GM23248 (cell line): ENCODE measurements around the gene DCAF16.

ENCODE experiments used
- EZH2 ChIP-seq: fragments of 200-600 bp; sonication (generic); IDR thresholded peaks from 2 replicates; pipeline ENCODE4 v1.6.1; 2018; ENCODE audit warnings: antibody characterized with exemption, mild to moderate bottlenecking; ENCODE audit not compliant: insufficient read depth, poor library complexity, severe bottlenecking
- EZH2phosphoT487 ChIP-seq: fragments of 200-600 bp; sonication (generic); IDR thresholded peaks from 2 replicates; pipeline ENCODE4 v1.6.1; 2018; ENCODE audit warnings: antibody characterized with exemption, moderate library complexity, mild to moderate bottlenecking, low read depth; ENCODE audit not compliant: insufficient read depth

- TF ChIP-seq EZH2phosphoT487, result no peak
- no peak for TF ChIP-seq EZH2
These were observed 584 bp upstream of the DCAF16 start for GRCh38 chr4:17811078-17811603.
